OCI-LY7 (cell line): ENCODE measurements around the gene DDX54. TPM values are rescaled to one million over a fixed set of nuclear protein-coding genes. Genes with fewer than 3 reads are reported as not detected.

Experiments used
- BruUV-seq: library from RNA; stranded (reverse); fragments of 400-500 nt; replicated peaks from 2 replicates; lab custom pipeline; 2021; lab: Mats Ljungman, UMichigan
- CTCF ChIA-PET: fragments of 300-600 bp; sonication (Branson Sonifier 250); formaldehyde crosslinking; loops from one replicate; lab custom pipeline; 2022; ENCODE audit warnings: antibody characterized with exemption; ENCODE audit not compliant: unreplicated experiment; lab: Charles Lee
- POLR2A ChIA-PET: fragments of 300-600 bp; sonication (Branson Sonifier 250); formaldehyde crosslinking; loops from one replicate; lab custom pipeline; 2022; ENCODE audit warnings: antibody characterized with exemption; lab: Charles Lee
- DNase-seq: peaks from one replicate; pipeline ENCODE4 v3.0.0-alpha.2; 2015; ENCODE audit warnings: low spot score
- H2AFZ ChIP-seq: fragments of 200-600 bp; sonication (generic), shearing (Covaris generic); 2 replicates; pipeline ENCODE4 v1.6.1; 2014; ENCODE audit warnings: mild to moderate bottlenecking, antibody characterized with exemption, low read length, moderate library complexity
- H3K27ac ChIP-seq: fragments of 200-600 bp; sonication (generic); 2 replicates; pipeline ENCODE4 v1.5.1; 2014; ENCODE audit warnings: mixed run types, low read depth, mild to moderate bottlenecking, moderate library complexity, low read length, inconsistent platforms; ENCODE audit not compliant: poor library complexity, severe bottlenecking
- H3K36me3 ChIP-seq: fragments of 200-600 bp; sonication (generic); 2 replicates; pipeline ENCODE4 v1.6.1; 2014; ENCODE audit warnings: mild to moderate bottlenecking, antibody characterized with exemption, low read length, moderate library complexity, mixed read lengths; ENCODE audit not compliant: insufficient read depth
- H3K4me1 ChIP-seq: fragments of 200-600 bp; sonication (generic); 2 replicates; pipeline ENCODE4 v1.5.1; 2014; ENCODE audit warnings: mild to moderate bottlenecking, low read length; ENCODE audit not compliant: insufficient read depth, poor library complexity, severe bottlenecking
- H3K4me2 ChIP-seq: fragments of 200-600 bp; sonication (generic); 2 replicates; pipeline ENCODE4 v1.6.1; 2014; ENCODE audit warnings: mild to moderate bottlenecking, low read length
- H3K4me3 ChIP-seq: fragments of 200-600 bp; sonication (generic); 2 replicates; pipeline ENCODE4 v1.5.1; 2014; ENCODE audit warnings: mild to moderate bottlenecking, low read depth, low read length; ENCODE audit not compliant: poor library complexity, severe bottlenecking
- H3K79me2 ChIP-seq: fragments of 200-600 bp; sonication (generic); 2 replicates; pipeline ENCODE4 v1.6.1; 2016; ENCODE audit warnings: low read depth, mild to moderate bottlenecking, low read length, moderate library complexity, mixed read lengths; ENCODE audit not compliant: insufficient read depth
- H3K9me2 ChIP-seq: fragments of 200-600 bp; sonication (generic); 2 replicates; pipeline ENCODE4 v1.6.1; 2016; ENCODE audit warnings: mild to moderate bottlenecking, low read length, mixed read lengths; ENCODE audit not compliant: insufficient read depth
- H3K9me3 ChIP-seq: fragments of 200-600 bp; sonication (generic); 2 replicates; pipeline ENCODE4 v1.6.1; 2014; ENCODE audit warnings: mild to moderate bottlenecking, mixed run types, low read length, mixed read lengths
- H4K20me1 ChIP-seq: fragments of 200-600 bp; sonication (generic); 2 replicates; pipeline ENCODE4 v1.6.1; 2014; ENCODE audit warnings: mild to moderate bottlenecking, antibody characterized with exemption, low read length, moderate library complexity, mixed read lengths; ENCODE audit not compliant: insufficient read depth
- EZH2phosphoT487 ChIP-seq: fragments of 200-600 bp; sonication (generic); IDR thresholded peaks from 2 replicates; pipeline ENCODE4 v1.6.1; 2018; ENCODE audit warnings: low read depth, borderline replicate concordance, mild to moderate bottlenecking, mixed run types, antibody characterized with exemption, low read length, moderate library complexity, mixed read lengths
- intact Hi-C: fragments of 100-400 bp; cut with micrococcal nuclease; formaldehyde crosslinking; loops from one replicate; pipeline ENCODE4 v1.10.0; 2022; ENCODE audit not compliant: unreplicated experiment
- total RNA-seq, 2 experiments: library from RNA; depleted of rRNA in 1 of 2; stranded (reverse); fragments of >200 nt in 1 of 2; shearing (Covaris generic) in 1 of 2; gene quantifications; 2 replicates each; pipeline ENCODE4 v1.2.3, GENCODE V29; 2014 to 2022
- TF ChIP-seq, protein P1 (sequence below): fragments of 200-600 bp; sonication (generic); conservative IDR thresholded peaks from 2 replicates; pipeline ENCODE4 v1.5.1; 2014; ENCODE audit warnings: mild to moderate bottlenecking, antibody characterized with exemption, low read length, moderate library complexity, mixed read lengths

DDX54 gene
- total RNA-seq, 2 experiments from 2014 or later: 87.2 to 145 TPM

DNA sequence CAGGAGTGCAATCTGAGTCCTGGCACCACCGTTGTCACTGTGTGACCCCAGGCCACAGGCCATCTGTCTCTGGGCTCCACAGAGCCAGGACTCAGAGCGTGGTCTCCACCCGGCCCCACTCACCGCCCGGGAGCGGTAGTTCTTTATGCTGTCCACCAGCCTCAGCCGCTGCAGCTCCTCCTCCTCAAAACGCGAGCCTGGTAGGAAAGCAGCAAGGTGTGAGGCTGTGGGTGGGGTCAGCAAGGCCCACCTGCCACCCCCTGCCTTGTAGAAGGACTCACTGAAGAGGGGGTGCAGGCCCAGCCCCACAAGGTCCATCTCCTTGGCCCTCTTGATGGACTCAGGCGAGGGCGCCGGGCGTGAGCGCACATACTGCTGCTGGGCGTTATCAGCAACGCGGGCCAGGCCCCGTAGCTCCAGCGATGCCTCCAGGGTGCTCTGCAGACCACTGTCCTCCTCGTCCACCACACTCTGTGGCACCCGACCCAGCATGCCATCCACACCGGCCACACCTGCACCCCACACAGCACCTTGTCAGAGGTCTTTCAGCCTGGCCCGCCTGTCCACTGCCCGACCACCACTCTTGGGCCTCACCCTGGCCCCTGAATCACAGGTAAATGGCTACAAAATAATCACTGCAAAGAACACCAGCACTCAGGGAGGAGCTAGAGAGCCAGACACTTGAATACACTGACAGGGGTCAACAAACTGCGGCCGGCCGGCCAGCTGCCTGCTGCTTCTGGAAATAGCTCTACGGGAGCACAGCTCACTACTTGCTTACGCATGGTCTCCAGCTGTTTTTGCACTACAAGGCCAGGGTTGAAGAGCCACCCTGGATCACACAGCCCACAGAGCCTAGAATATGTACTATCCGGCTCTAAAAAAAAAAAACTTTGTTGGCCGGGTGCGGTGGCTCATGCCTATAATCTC is 19.5 kb downstream of the DDX54 start:
- intact Hi-C loops: no loop called here
- no peak overlapping the region for H3K4me2 ChIP-seq
- peaks cover 90% of the 10 kb centered on the region for H3K36me3 ChIP-seq
- H3K9me2 ChIP-seq: no peaks in the 10 kb centered on the region
- no peak overlapping the region for H2AFZ ChIP-seq
- DNase-seq: no peak
- no peak overlapping the region for H3K4me3 ChIP-seq
- TF ChIP-seq EZH2phosphoT487: no peak
- TF ChIP-seq, protein P1, sequence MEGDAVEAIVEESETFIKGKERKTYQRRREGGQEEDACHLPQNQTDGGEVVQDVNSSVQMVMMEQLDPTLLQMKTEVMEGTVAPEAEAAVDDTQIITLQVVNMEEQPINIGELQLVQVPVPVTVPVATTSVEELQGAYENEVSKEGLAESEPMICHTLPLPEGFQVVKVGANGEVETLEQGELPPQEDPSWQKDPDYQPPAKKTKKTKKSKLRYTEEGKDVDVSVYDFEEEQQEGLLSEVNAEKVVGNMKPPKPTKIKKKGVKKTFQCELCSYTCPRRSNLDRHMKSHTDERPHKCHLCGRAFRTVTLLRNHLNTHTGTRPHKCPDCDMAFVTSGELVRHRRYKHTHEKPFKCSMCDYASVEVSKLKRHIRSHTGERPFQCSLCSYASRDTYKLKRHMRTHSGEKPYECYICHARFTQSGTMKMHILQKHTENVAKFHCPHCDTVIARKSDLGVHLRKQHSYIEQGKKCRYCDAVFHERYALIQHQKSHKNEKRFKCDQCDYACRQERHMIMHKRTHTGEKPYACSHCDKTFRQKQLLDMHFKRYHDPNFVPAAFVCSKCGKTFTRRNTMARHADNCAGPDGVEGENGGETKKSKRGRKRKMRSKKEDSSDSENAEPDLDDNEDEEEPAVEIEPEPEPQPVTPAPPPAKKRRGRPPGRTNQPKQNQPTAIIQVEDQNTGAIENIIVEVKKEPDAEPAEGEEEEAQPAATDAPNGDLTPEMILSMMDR: no peak
- H3K27ac ChIP-seq: no peak overlapping the region
- H3K4me1 ChIP-seq: peaks cover 20% of the 10 kb centered on the region
- ChIA-PET CTCF (no interaction called here), POLR2A (no interaction called here)
- H4K20me1 ChIP-seq: no peaks in the 10 kb centered on the region
- BruUV-seq: no TSS peak
- peaks cover 5% of the 10 kb centered on the region; the same call in 1 of the 2 replicates for H3K79me2 ChIP-seq
- no peaks in the 10 kb centered on the region for H3K9me3 ChIP-seq

- no peak for TF ChIP-seq EZH2phosphoT487
- TF ChIP-seq, protein P1: no peak
- Histone ChIP-seq H4K20me1 (no peaks in the 10 kb centered on the region), H3K9me2 (no peaks in the 10 kb centered on the region), H3K4me3 (no peak overlapping the region), H3K27ac (no peak overlapping the region), H2AFZ (no peak overlapping the region), H3K36me3 (peaks cover 91% of the 10 kb centered on the region), H3K9me3 (no peaks in the 10 kb centered on the region), H3K4me2 (no peak overlapping the region), H3K79me2 (peaks cover 12% of the 10 kb centered on the region; the same call in 1 of the 2 replicates), H3K4me1 (peaks cover 30% of the 10 kb centered on the region)
- no peak for DNase-seq
- intact Hi-C loops: no loop called here
- ChIA-PET CTCF (no interaction called here), POLR2A (interaction anchor here (4.7 kb wide), 1 partner anchor 8 kb away, joined by 46 read pairs; no protein-coding TSS in a partner anchor)
- BruUV-seq: no TSS peak
Observed at GRCh38 chr12:113164014-113164413, 21.3 kb downstream of the DDX54 start.

GRCh38 chr12:113163030-113163360 is 22.3 kb downstream of the DDX54 start:
- no peaks in the 10 kb centered on the region for H3K9me2 ChIP-seq
- no peaks in the 10 kb centered on the region for H3K9me3 ChIP-seq
- ChIA-PET POLR2A (interaction anchor here (0.5 to 4.7 kb wide), 4 partner anchors 9 to 125 kb away, joined by 4 to 46 read pairs (median 4); no protein-coding TSS in a partner anchor), CTCF (no interaction called here)
- no peaks in the 10 kb centered on the region for H4K20me1 ChIP-seq
- H2AFZ ChIP-seq: no peak overlapping the region
- peak overlapping the region; percentile 77 for H3K27ac ChIP-seq
- BruUV-seq: no TSS peak
- peaks cover 37% of the 10 kb centered on the region for H3K4me1 ChIP-seq
- H3K36me3 ChIP-seq: peaks cover 92% of the 10 kb centered on the region
- TF ChIP-seq EZH2phosphoT487: no peak
- TF ChIP-seq, protein P1: no peak
- no peak for DNase-seq
- peaks cover 12% of the 10 kb centered on the region; the same call in 1 of the 2 replicates for H3K79me2 ChIP-seq
- no peak overlapping the region; the same call in 1 of the 2 replicates for H3K4me2 ChIP-seq
- H3K4me3 ChIP-seq: no peak overlapping the region
- intact Hi-C loops: no loop called here
